Adipocyte (in vitro differentiated cells): ENCODE results near the gene ANKMY2.
A peak's percentile ranks its signal among the peaks of the same experiment; 100 is the strongest.
"Not testable (repeated sequence)": the region's sequence is repeated elsewhere in the genome, so short reads cannot be mapped to it uniquely, and the experiment has no call there.

ENCODE experiments used
- DNase-seq: peaks from one replicate; pipeline ENCODE4 v3.0.0-alpha.2; 2015; ENCODE audit warnings: low read depth
- H3K27me3 ChIP-seq: replicated peaks from 2 replicates; pipeline ENCODE4 v1.7.0; 2013; ENCODE audit warnings: mild to moderate bottlenecking, low read length, moderate library complexity; ENCODE audit not compliant: control insufficient read depth, insufficient read depth
- H3K36me3 ChIP-seq: 2 replicates; pipeline ENCODE4 v1.7.0; 2013; ENCODE audit warnings: low read length, mild to moderate bottlenecking, moderate library complexity; ENCODE audit not compliant: control insufficient read depth, insufficient read depth, severe bottlenecking
- H3K4me1 ChIP-seq: 2 replicates; pipeline ENCODE4 v1.7.0; 2013; ENCODE audit warnings: mild to moderate bottlenecking, low read length, moderate library complexity; ENCODE audit not compliant: control insufficient read depth, insufficient read depth
- H3K4me3 ChIP-seq: 2 replicates; pipeline ENCODE4 v1.7.0; 2013; ENCODE audit warnings: mild to moderate bottlenecking, low read length, moderate library complexity
- H3K9ac ChIP-seq: 2 replicates; pipeline ENCODE4 v1.7.0; 2013; ENCODE audit warnings: mild to moderate bottlenecking, low read length, moderate library complexity
- H3K9me3 ChIP-seq: 2 replicates; pipeline ENCODE4 v1.7.0; 2013; ENCODE audit warnings: mild to moderate bottlenecking, low read length, moderate library complexity; ENCODE audit not compliant: control insufficient read depth

The ANKMY2 gene

DNA sequence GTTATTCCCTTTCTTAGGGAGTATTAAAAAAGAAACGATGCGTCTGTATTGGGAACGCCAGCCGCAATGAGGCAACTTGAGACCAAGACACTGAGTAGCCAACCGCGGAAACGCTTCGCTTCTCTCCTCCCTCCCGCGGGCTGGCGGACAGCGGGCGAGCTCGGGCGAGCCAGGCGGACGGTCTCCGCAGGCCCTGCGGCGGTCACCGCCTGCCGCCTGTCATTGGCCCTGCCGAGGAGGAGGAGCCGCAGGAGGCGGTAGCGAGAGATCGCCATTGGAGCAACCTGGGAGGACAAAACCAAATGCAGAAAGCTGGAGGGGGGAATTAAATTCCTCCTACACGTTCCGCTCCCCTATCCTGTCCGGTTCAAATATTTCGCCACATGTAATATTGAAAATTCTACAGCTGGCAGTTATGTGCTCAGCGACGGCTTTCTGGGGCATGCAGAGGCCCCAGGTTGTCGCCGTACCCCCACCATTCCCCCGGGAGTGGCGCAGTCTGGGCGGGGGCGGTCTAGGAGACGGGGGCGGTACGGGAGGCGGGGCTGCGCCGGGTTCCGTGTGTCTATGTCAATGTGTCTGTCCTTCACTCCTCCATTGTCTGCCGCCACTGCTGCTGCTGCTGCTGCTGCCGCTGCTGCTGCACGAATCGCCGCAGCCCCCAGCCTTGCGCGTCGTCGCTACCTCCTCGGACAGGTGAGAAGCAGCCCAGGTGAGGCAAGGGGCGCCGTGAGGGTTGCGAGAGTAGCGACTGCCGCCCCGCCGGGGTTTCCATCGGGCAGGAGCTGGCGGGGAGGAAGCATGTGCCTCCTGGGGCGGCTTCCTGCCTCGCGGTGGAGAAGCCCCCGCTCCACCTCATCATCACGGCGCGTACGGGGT, at the start of gene ANKMY2, which contains the start of gene BZW2:
ANKMY2 (minus strand) TSS at position 162 of the 879 bp plus-strand sequence. CDS start 181 bp downstream, outside the sequence.
BZW2 (plus strand) TSS at position 589 of the 879 bp plus-strand sequence. CDS start 19,263 bp downstream, outside the sequence.
- DNase-seq: peak; percentile 98
- H3K9me3 ChIP-seq: no peaks in the 10 kb centered on the region
- H3K4me3 ChIP-seq: peak within 1 kb of the TSS; percentile 88
- H3K9ac ChIP-seq: peak within 1 kb of the TSS; percentile 88
- H3K36me3 ChIP-seq: no peaks in the 10 kb centered on the region
- no peaks in the 10 kb centered on the region for H3K27me3 ChIP-seq
- peaks cover 23% of the 10 kb centered on the region for H3K4me1 ChIP-seq

DNA sequence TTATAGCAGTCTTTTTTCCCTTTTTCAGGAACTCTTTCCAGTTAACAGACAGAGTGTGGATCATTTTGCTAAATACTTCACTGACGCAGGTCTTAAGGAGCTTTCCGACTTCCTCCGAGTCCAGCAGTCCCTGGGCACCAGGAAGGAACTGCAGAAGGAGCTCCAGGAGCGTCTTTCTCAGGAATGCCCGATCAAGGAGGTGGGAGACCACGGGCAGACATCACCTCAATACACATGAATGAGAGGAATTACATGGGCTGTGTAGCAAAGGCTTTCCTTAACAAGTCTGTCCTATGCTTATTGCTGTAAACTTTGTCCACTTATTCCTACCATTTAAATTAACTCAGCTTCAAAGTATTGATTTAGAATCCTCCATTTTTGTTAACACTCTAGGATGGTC, 49.3 kb upstream of the ANKMY2 start:
- H3K27me3 ChIP-seq: no peaks in the 10 kb centered on the region
- peaks cover 81% of the 10 kb centered on the region for H3K36me3 ChIP-seq
- DNase-seq: no peak

DNA sequence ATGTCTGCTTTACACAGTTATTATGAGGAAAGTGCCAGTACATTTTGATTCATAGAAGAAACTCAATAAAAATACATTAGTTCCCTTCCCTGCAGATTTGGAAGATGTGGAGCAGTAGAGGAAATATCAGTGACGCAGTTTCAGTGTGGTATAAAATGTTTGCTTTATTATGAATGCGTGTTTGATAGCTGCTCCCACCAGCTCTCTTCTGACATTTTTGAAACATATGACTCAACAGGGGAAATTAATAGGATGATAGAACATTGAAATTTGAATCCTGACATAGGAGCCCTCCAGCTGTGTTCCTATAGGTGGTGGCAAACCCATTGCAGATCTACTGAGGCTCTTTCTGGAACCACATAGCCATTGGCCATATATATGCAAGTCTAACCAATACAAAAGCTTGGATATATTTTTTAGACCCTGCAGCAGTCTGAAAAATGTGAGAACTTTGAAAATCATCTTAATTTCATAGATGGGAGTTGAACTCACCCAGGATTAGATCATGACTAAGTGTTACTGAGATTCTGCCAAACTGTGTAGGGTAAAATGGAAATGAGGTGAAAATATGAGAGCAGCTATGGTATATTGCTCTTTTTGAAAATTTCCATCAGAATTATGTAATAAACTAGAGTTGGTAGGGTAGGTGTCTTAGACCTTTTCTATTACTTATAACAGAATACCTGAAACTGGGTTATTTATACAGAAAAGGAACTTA, 48.2 kb upstream of the ANKMY2 start:
- Histone ChIP-seq H3K4me1 (peaks cover 5% of the 10 kb centered on the region), H3K27me3 (no peaks in the 10 kb centered on the region), H3K4me3 (no peak overlapping the region), H3K9ac (no peak overlapping the region), H3K36me3 (peaks cover 71% of the 10 kb centered on the region), H3K9me3 (no peaks in the 10 kb centered on the region)
- DNase-seq: no peak

More for the DNA sequence above, 49.3 kb upstream of the ANKMY2 start:
- peaks cover 5% of the 10 kb centered on the region for H3K4me1 ChIP-seq
- H3K4me3 ChIP-seq: no peak overlapping the region
- H3K9me3 ChIP-seq: no peaks in the 10 kb centered on the region
- no peak overlapping the region for H3K9ac ChIP-seq

DNA sequence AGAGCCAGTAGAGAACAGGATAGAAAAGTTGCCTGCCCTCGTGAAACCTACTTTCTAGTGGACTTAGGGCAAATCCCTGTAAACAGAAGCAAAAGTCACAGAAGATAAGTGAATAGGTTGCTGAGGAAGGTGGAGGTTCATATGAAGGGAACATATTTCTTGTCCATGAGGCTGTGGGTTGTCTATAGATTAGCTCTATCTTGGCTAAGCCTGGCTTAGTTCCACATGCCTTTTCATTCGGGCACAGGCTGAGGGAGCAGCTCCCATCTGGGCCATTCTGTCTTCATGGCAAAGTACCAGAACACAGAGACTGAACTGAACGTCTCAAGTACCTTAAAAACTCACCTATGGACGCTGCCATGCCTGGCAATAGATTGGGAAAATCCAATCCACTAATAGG, 45.7 kb upstream of the ANKMY2 start:
- H3K9me3 ChIP-seq: no peaks in the 10 kb centered on the region
- H3K36me3 ChIP-seq: peaks cover 61% of the 10 kb centered on the region
- no peak for DNase-seq
- no peak overlapping the region for H3K4me3 ChIP-seq
- no peaks in the 10 kb centered on the region for H3K27me3 ChIP-seq
- H3K4me1 ChIP-seq: peaks cover 5% of the 10 kb centered on the region
- H3K9ac ChIP-seq: no peak overlapping the region

DNA sequence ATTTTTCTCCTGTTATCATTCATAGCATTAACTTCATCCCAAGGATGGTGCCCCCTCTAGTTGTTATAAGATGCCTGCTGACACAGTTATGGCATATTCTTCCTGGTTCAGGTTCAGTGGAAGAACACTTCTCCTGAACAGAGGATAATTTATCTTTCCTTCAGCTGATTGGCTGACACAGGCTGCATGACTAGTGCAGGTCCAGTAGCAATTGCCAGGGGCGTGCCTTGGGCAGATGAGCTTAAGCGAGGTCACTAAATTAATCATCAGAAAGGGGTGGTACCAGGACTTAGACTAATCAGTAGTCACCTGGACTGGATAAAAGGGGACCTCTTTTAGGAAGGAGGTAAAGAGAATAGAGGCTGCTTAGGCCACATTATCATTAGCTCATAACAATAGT, 42.7 kb upstream of the ANKMY2 start:
- H3K4me1 ChIP-seq: no peaks in the 10 kb centered on the region
- DNase-seq: no peak
- peaks cover 68% of the 10 kb centered on the region for H3K36me3 ChIP-seq
- no peaks in the 10 kb centered on the region for H3K9me3 ChIP-seq
- no peaks in the 10 kb centered on the region for H3K27me3 ChIP-seq
- no peak overlapping the region for H3K9ac ChIP-seq
- no peak overlapping the region for H3K4me3 ChIP-seq

DNA sequence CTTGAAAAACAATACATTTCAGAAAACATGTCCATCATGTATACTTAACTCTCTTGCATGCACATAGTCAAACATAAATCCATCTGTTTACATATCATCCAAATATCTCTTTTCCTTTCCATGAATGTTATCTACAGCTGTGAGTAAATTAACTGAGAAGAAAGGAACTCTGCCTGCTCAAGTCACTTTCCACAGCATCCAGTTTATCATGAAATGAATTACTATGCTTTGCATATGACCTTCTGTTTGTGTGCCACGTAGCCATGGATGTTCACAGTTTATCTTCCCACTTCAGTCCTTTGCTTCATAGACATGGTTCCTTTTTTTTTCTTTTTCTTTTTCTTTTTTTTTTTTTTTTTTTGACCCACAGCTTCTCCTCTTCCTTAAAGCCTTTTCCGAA, 40.0 kb upstream of the ANKMY2 start:
- Histone ChIP-seq H3K4me3 (no peak overlapping the region), H3K36me3 (peaks cover 66% of the 10 kb centered on the region), H3K9me3 (no peaks in the 10 kb centered on the region), H3K4me1 (no peaks in the 10 kb centered on the region), H3K9ac (no peak overlapping the region), H3K27me3 (no peaks in the 10 kb centered on the region)
- no peak for DNase-seq

DNA sequence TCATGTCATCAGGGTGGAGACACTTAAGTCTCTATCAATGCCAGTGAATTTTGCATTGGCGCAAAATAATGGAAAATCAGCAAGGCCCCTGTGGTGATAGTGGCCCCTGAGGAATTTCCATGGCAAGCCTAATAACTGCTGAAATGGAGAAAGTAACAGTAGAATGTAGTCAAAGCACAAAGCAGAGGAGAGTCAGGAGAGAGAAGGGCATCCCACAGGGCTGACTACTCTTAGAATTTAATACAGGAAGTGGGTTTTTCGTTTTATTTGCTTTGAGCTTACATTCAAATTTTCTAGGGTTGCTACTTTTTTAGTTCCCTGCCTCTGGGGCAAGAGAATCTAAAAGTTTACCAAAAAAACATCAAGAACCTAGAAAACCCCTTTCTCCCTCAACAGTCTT, 39.4 kb upstream of the ANKMY2 start:
- DNase-seq: no peak
- Histone ChIP-seq H3K27me3 (no peaks in the 10 kb centered on the region), H3K36me3 (peaks cover 66% of the 10 kb centered on the region), H3K4me3 (no peak overlapping the region), H3K4me1 (no peaks in the 10 kb centered on the region), H3K9me3 (no peaks in the 10 kb centered on the region), H3K9ac (no peak overlapping the region)

DNA sequence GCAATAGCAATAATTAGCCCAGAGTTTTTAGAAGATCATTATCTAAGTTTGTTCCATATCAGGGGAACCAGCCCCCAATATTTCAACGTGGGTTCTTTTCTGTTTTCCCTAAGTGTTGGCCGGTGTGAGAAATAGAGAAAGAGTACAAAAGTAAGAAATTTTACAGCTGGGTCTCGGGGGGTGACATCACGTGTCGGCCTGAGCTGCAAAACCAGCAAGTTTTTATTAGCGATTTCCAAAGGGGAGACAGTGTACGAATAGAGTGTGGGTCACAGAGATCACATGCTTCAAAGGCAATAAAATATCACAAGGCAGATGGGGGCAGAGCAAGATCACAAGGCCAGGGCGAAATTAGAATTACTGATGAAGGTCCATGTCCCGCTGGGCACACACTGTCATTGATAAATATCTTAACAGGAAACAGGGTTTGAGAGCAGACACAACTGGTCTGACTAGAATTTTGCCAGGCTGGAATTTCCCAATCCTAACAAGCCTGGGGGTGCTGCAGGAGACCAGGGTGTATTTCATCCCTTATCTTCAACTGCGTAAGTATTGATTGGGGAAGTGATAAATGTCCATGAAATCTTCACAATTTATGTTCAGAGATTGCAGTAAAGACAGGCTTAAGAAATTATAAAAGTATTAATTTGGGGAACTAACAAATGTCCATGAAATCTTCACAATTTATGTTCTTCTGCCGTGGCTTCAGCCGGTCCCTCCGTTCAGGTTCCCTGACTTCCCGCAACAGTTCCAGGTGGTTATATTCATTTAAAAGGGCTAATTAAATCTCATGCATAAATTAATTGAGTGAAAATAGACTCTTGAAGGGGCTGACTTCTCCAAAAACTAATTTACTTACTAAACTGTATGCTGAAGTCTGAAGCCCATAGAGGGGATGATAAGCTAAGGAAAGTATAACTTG, 33.4 kb upstream of the ANKMY2 start:
- not testable (repeated sequence) for H3K4me3 ChIP-seq, H3K27me3 ChIP-seq, H3K4me1 ChIP-seq, H3K9ac ChIP-seq, H3K9me3 ChIP-seq, DNase-seq
- H3K36me3 ChIP-seq: peaks cover 57% of the 10 kb centered on the region

DNA sequence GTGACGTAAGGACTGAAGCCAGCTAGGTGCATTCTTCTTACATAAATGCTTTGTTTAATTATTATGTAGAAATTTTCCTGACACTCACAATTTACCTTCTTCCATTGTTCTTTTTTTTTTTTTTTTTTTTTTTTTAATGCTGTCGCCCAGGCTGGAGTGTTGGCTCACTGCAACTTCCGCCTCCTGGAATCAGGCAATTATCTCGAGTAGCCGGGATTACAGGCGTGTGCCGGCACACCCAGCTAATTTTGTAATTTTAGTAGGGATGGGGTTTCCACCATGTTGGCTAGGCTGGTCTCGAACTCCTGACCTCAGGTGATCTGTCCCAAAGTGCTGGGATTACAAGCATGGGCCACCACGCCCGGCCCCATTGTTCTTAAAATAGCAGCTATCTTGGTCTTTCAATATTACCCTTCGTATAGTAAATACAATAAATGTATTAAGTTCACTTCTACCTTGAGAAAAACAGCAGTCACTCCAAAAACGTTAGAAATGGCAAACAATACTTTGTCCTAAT, 32.5 kb upstream of the ANKMY2 start:
- Histone ChIP-seq H3K27me3 (no peaks in the 10 kb centered on the region), H3K4me1 (no peaks in the 10 kb centered on the region), H3K9ac (no peak overlapping the region), H3K9me3 (no peaks in the 10 kb centered on the region), H3K36me3 (peaks cover 48% of the 10 kb centered on the region), H3K4me3 (no peak overlapping the region)
- DNase-seq: no peak

DNA sequence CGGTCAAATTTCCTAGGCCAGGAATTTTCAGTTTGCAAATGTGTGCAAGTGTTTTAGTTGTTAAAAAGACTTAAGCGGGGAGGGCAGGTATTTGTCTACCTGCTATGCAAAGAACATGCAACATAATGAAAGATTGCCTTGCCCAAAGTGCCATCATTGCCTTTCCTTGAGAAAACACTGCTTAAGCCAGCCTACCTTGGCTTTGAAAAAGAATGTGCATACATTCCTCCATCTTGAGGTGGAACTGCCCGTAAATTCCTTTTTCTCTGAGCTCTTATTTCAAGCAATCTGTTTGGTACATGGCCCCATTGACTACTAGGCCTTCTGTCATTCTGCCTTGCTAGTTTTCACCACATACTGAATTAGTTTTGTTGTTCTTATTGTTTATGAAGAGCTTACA, 29.7 kb upstream of the ANKMY2 start:
- Histone ChIP-seq H3K4me3 (no peak overlapping the region), H3K36me3 (peaks cover 27% of the 10 kb centered on the region), H3K9me3 (no peaks in the 10 kb centered on the region), H3K9ac (no peak overlapping the region), H3K4me1 (peaks cover 16% of the 10 kb centered on the region), H3K27me3 (no peaks in the 10 kb centered on the region)
- DNase-seq: no peak
